Urothelium cell line (cell line): ENCODE measurements around the gene CHMP6.

ENCODE experiments used
- DNase-seq: peaks from one replicate; pipeline ENCODE4 v3.0.0; 2011; ENCODE audit warnings: low spot score, mixed read lengths
- FAIRE-seq: peaks from 2 replicates; lab custom pipeline; 2011; peaks lifted over from hg19 to GRCh38; lab: Jason Lieb, UNC

CHMP6 gene

DNA sequence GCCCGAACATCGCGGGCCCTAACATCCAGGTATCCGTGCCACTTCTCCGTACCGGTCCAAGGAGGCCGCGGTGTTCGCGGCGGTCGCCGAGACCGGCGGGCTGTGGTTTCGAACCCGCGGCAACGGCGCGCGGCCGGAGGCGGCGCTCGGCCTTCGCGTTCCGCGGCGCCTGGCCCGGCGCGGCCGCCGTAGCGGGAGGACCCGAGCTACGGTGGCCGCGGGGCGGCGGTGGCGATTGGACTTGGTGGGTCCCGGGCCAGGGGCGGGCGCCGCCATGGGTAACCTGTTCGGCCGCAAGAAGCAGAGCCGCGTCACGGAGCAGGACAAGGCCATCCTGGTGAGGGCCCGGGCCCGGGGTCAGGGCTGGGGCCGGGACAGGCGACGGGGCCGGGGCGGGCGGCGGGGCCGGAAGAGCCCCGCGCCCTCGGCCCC, at the start of gene CHMP6:
CHMP6 (plus strand) TSS at position 197 of the 432 bp plus-strand sequence; CDS start at position 275, 78 bp downstream.
- DNase-seq, result peak; percentile 93
- FAIRE-seq, result peak; percentile 44

DNA sequence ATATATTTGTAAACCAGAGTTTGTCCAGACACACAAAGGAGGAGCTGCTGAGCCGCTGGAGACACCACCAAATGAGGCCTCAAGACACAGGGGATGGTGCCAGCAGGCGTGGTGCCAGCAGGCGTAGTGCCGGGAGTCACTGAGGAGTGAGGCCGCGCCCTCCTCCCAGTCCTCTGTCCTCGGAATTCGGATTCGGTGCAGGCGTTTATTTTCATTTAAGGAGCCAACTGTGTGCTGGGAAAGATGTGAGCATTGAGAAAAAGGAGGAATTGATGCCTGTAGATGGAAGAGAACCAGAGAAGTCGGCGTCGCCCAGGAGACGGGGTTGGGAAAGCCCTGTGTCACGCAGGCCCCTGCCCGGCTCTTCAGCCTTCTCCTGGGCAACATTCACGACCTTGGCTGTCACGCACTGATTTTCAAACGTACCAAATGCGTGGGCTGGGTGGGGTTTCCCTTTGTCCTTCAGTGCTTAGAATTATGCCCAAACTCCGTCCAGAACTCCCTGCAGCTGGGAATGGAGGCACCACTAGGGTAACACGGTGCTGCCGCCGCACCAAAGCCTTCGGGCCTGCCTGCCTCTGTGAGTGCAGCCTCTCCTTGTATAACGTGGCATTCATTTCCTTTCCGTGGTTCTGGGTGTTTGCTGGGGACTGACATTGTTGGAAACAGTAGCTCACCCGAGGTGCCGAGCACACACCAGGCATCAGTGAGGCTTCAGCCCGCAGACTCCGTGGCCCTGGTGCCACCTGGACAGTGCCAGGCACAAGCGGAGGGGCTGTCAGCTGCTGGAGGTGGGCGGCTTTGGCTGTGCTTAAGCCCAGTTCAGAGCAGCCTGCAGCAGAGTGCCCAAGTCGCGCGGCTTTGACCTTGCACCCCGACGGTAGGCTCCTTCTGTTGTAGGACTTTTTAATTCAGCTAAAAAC, 49.0 kb upstream of the CHMP6 start:
- DNase-seq (peak; percentile 67), FAIRE-seq (no peak)

DNA sequence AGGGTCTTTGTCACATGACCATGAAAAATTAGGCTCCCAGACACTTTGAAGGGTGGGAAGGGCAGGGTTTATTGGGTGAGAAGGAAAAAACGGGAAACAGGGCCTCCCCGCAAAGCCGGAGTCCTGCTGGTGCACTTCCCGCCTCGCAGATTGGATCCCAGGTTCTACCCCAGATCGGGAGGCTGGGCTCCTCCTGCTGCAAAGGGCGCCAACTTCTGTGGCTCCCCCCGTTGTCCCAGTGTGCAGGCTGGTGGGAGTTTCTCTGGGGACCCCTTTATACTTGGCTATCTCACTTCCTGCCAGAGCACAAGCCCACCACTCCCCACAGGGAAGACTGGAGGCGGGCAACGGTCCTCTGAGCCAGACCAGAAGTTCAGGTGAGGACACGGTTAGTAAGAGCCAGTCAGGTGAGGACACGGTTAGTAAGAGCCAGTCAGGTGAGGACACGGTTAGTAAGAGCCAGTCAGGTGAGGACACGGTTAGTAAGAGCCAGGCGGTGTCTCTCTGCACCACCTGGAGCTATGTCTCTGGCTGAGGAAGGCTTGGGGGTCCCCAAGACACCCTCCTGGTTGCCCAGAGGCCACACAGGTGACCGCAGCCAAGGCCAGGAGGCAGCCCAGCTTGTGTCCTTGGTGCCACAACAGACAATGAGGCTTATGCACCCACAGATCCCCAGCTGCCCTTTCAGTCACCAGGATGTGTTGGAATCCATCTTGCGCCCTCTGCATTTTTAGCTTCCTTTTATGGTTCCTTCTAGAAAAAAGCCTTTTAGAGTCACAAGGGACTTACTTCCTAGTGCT, 48.1 kb upstream of the CHMP6 start:
- no peak for FAIRE-seq

DNA sequence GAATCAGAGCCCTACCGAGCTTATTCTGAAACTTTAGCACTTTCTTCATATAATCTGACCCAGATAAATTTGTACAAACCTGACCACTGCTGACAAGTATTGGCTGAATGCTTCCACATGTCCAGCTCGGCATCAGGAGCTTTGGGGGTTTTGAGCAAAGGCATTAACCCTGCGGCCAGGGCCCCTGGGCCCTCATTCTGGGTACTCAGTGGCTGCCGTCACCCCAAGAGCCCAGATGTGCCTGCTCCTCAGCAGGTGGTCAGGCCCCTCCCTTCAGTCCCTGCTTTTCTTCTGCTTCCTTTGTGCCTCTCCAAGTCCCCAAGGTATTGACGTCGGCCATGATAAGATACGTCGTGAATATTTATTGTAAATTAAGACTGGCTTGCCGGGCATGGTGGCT, 47.3 kb upstream of the CHMP6 start:
- no peak for DNase-seq
- FAIRE-seq, result no peak

More for the DNA sequence above, 48.1 kb upstream of the CHMP6 start:
- DNase-seq, result no peak

DNA sequence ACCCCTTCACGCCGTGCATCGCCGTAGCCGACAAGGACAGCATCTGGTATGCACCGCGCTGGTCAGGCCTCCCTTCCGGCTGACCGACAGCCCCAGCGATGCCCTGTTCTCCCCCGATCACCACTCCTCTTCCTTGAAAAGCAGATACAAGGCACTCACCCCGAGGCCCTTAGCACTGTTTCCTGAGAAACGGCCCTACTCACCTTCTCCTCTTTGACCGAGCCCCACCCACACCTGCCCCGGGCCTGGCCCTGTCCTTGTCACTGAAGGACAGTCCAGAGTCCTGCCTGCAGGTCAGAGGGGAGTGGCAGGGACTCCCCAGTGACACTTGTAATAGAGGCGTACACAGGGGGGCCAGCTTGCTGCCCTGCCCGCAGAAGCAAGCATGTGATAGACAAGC, 45.9 kb upstream of the CHMP6 start:
- FAIRE-seq, result no peak

DNA sequence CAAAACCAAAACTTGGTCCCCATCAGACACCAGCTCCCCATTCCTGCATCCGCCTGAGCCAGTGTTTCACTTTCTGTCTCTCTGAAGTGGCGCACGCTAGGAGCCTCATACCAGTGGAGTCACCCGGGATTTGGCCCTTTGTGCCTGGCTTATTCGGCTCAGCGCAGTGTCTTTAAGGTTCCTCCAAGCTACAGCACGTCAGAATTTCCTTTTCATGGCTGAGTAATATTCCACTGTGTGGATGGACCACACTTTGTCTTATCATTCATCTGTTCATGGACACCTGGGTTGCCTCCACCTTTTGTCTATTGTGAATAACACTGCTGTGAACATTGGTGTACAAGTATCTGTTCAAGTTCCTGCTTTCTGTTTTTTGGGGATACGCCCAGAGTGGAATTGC, 45.2 kb upstream of the CHMP6 start:
- FAIRE-seq (no peak), DNase-seq (no peak)

More for the DNA sequence above, 45.9 kb upstream of the CHMP6 start:
- DNase-seq, result no peak

DNA sequence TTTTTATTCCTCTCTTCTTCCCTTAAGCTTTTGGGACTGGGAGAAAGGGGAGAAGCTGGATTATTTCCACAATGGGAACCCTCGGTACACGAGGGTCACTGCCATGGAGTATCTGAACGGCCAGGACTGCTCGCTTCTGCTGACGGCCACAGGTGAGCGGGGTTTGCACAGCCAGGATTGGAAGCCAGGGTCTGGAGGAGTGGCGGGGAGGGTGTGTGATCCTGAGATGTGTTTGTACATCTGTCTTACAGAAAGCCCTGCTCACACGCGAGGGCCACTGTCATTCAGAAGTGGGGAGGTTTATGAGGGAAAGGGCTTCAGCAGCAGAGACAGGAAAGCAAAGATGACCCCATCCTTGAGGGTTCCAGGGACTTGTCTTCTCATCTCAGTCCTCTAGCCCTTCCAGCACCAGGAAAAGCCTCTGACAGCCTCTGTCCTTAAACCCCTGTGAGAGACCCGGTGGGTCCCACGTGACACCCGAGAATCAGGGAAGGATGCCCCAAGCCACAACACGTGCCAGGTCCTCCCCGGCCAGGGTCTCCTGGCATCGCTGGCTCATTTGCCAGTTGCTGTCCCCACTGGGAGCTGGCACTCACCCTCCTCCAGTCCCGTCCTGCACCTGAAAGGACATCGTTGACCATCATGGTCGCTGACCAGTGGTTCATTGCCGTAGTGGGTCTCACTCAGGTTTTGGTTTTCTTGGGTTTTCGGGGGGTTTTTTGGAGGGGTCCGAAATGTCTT, 44.3 kb upstream of the CHMP6 start:
- peak; percentile 20 for FAIRE-seq
- no peak for DNase-seq

DNA sequence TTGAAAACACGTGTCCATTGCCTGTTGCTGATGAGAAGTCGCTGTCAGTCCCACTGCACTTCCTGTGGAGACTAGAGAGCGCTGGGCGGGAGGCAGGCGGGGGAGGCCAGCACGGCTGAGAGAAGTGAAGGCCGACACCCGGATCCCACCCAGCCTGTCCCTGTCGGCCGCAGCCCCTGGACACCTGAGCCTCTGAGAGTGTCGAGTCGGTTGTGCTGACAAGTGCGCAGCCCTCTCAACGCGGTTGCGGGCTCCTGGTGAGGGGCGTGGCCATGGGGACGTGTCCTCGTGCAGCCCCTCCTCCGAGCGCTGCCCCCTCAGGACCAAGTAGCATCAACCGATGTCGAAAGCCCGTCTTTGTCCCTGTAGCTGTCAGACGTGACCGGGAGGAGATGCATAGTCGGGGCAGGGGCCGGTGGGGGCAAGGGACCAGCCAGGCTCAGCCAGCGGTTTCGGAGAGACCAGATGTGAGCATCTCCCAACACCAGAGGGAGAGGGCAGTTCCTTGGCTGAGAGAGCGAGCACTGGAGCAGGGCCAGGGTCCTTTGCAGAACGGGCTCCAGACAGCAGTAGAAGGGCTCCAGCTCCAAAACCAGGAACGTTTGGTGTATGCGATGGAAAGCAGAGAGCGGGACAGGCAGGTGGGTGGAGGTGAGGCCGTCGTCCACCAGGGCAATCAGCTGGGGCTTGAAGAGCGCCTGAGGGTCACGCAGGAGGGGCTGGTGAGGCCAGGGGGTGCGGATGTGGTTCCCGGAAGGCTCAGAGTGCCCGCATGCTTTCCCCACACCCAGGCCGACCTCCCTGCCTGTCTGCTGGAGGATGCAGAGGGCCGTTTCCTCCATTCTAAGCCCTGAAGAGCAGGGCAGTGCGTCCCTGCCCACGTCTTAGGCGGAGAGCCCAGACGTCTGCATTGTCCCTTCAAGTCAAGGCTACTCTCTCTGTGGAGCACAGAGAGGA, 43.3 kb upstream of the CHMP6 start:
- no peak for FAIRE-seq

DNA sequence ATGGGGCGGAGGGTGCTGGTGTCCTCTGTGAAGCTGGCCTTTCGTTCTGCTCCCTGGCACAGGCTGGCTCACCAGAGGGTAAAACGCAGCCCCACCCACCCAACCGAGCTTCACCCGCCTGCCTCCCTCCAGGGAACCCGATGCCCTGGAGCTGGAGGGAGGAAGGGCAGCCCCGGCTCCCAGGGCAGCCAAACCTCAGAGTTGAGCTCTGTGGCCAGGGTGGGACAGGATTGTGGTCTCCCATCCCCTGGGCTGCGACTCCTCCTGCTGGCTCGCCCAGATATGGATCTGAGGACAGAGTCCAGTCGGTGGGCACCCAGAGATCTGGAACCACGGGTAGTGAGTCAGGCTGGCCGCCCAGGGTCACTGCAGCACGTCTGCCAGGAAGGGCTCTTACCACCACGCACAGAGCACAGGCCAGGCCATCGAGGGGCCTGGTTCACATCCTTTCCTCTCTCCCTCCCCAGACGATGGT, 42.6 kb upstream of the CHMP6 start:
- FAIRE-seq (no peak), DNase-seq (no peak)

More for the DNA sequence above, 43.3 kb upstream of the CHMP6 start:
- no peak for DNase-seq

DNA sequence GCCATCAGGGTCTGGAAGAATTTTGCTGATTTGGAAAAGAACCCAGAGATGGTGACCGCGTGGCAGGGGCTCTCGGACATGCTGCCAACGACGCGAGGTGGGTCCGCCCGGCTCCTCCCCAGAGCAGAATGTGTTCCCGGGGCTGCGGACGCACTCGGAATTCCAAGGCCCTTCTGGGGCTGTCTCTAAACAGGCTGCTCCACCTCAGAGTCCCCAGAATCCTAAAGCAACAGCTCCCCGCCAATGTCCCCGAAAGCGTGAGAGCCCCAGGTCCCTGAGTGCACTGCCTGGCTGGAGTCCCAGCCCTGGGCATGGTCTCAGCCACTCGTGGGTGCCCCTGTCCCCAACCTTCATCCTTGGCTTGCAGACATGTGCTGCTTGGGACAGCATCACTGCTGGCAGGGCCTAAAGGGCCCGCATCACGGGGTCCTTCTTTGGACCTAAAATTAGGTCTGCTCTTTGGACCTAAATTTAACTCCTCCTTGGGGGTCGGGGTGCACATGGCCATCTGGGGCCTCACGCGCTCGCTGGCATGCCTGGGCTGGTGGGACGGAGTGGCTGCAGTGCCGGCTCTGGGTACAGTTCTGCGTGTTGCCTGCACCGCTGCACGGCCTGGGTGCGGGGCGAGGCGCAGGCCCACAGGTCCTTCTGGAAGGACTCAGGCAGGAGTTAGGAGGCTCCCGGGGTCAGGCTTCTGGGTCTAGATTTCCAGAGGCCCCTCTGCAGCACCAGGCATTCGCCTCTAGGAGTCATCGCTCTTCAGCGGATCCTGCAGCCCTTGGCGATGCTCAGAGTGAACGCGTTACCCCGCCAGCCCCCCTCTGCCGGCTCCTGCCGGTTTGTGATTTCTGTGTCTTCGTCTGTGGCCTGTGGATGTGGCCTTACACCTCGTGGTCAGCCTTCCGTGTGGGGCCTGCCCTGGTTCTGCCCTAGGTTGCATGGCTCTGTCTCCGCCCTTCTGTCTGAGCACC, 41.9 kb upstream of the CHMP6 start:
- DNase-seq (no peak), FAIRE-seq (no peak)

DNA sequence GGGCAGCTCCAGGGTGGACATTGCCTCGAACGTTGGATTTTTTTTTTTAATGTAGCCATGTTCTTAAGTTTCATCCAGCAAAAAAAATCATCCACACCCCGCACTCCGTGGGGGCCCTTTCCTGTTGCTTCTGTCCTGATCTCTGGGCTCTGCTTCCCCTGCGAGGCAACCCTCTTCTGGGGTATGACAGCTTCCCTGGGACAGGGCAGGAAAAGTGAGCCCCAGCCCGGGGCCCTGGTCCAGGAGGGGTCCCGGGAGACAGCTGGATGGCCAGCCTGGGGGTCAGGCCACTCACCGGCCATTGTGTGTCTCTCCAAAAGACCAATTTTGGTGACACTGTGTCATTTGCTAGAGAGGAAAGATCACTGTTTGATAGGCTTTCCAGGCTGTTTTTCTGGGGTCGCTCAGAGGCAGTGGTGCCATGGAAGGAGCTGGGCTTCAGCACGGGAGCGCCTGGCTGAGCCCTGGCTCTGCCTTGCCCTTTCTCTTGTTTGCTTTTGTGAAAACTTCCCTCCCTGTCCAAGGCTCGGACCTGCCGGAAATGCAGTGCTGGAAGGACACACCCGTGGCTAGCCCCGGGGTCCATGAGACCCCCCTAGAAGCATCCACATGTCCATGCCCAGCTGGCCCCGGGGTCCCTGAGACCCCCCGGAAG, 41.0 kb upstream of the CHMP6 start:
- DNase-seq, result no peak

DNA sequence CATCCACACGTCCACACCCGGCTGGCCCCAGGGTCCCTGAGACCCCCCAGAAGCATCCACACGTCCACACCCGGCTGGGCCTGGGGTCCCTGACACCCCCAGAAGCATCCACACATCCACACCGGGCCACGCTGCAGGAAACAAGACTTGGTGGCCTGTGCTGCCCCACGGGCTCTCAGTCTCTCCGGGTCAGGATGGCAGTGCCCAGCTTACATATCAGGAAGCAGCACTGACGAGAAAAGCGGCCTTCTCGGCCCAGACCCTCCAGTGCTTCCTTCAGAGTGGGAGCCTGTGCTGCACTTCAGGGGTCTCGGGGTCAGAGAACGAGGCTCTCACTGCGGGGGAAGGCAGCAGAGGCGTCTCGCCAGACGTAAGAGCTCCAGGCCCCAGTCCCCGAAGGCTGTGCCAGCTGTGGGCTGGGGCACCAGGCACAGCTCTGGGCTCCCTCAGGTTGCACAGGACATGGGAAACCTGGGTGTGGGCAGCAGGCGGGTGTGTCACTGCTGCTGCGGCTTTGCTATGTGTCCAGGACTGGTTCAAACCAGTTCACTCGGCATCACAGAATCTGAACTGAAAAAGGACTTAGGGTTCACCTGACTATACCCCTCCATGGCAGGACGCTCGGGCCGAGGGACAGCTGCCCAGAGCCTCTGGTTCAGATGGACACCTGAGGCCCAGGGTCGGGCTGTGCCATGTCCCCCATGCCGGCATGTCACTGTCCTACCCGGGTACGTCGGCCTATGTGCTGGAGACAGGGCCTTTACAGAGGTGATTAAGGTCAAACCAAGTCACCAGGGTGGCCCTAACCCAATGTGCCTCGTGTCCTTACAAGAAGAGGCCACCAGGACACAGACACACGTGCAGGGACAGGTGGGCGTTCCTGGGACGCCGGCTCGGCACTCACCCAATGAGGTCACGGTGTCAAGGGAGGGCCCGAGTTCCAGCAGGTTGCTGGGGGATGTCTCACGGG, 40.2 kb upstream of the CHMP6 start:
- DNase-seq (no peak), FAIRE-seq (peak; percentile 17)

More for the DNA sequence above, 41.0 kb upstream of the CHMP6 start:
- no peak for FAIRE-seq

DNA sequence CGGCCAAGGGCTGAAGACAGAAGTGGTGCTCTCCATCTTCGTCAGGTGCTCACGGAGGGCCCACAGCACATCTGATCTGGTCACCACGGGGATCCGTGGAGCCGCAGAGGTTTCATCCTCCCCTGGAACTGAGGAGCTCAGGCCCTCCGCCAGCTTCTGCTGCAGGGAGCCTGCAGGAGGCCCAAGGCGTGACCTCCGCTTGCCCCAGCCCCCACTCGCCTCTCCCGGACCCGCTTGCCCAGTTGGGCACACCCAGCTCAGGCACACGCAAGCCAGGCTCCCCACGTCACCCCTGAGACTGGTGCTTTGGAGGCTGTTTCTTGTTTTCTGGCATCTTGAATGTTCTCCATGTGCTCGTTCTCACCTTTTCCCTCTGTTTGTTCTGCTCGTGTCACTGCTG, 39.4 kb upstream of the CHMP6 start:
- FAIRE-seq, result no peak
- DNase-seq, result no peak

DNA sequence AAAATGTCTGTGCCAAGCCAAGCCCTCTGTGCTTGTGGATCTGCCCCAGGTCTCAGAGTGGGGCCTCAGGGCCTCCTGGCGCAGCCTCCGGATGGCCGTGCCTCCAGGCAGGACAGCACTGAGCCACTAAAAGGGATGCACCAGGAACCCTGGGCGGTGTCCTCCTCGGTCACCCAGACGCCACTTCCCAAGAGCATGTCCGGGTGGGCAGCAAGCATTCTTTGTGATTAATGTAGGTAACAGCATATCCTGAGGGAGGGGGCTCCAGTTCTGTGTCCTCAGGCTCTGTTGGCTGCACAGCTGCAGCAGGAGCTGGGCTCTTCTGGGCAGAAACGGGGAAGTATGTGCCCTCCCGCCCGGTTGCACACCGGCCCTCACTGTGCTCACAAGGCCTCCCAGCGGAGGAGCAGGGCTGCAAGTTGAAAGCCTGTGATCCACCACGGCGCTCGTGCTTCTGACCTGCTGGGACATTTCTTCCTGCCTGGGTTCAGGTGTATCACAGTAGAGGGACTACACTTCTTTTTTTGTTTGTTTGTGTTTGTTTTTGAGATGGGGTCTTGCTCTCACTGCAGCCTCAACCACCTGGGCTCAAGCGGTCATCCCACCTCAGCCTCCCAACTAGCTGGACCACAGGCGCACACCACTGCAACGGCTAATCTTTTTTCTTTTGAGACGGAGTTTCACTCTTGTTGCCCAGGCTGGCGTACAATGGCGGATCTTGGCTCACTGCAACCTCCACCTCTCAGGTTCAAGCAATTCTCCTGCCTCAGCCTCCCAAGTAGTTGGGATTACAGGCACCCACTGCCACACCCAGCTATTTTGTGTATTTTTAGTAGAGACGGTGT, 37.9 kb upstream of the CHMP6 start:
- FAIRE-seq, result no peak
- no peak for DNase-seq

DNA sequence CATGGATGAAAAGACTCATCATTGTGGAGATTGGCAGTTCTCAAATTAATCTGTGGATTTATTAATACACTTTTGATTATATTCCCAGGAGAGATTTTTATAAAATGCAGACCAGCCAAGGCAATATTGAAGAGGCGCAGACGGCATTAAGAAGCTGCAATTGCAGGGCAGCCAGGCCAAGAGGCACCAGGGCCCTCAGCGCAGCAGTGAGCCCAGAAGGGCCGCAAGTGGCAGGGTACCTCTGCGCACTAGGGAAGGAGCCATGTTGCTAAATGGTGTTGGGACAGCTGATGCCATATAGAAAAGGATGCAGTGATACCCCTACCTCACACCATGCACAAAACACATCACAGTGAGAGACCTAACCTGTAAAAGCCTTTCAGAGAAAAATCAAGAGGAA, 36.6 kb upstream of the CHMP6 start:
- no peak for FAIRE-seq
- no peak for DNase-seq

DNA sequence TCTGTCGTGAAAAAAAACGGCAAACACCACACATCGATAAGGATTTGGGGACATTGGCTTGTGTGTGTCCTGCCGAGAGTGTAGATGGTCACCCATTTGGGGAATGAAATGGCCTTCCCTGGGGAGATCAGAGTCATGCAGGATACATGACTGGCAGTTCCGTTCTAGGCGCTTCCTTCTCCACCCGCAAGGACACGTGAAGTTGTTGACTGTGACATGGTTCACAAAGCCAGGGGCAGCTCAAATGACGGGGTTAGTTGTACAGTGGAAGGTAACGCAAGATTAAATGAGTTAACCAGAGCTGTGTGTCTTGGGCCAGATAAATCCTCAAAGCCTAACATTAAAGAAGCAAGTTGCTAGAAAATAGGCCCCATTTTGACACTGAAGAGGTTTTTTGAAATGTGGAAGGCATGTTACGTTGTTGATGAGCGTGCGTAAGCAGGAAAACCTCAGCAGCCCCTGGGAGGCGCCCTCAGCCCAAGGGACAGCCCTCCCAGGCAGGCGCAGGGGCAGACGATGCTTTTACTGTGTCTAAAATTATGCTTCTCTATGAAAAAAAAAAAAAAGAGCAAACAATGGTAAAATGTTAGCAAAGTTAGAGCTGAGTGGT, 35.9 kb upstream of the CHMP6 start:
- no peak for FAIRE-seq

More for the DNA sequence above, 35.9 kb upstream of the CHMP6 start:
- DNase-seq, result no peak
